ENCODE results near the gene OTUD3. TPM values are rescaled to one million over a fixed set of nuclear protein-coding genes. Genes with fewer than 3 reads are reported as not detected.

OTUD3 gene
- total and polyA plus RNA-seq, 9 of the 15 experiments (the other 6 are each of a cell fraction or from before 2014, with no cell fraction given) = 2.0 to 16.6 (median 11.0) TPM

GRCh38 chr1:19882111-19883071 lies at the start of gene OTUD3 (continued):
- TF ChIP-seq ZNF511 (CRISPR knock-in tag; IDR thresholded peaks at IDR 0.05) (peak; percentile 92), DMBX1 (CRISPR knock-in tag; IDR thresholded peaks at IDR 0.05; ENCODE audit: borderline replicate concordance) (no peak), YBX1 (IDR thresholded peaks at IDR 0.05) (no peak), RBM14 (IDR thresholded peaks at IDR 0.05; ENCODE audit: borderline replicate concordance, insufficient read depth, low read depth, low read length) (no peak), HMGN3 (IDR thresholded peaks at IDR 0.05; ENCODE audit: borderline replicate concordance, extremely low read depth, insufficient read length, low read depth, low read length) (peak; percentile 14), ZNF197 (CRISPR knock-in tag; IDR thresholded peaks at IDR 0.05; ENCODE audit: low read depth) (no peak), ZNF282 (CRISPR knock-in tag; IDR thresholded peaks at IDR 0.05) (no peak), ZNF277 (CRISPR knock-in tag; IDR thresholded peaks at IDR 0.05; ENCODE audit: borderline replicate concordance) (no peak), CBX5 (IDR thresholded peaks at IDR 0.05; ENCODE audit: borderline replicate concordance, low read depth) (no peak), MGA (IDR thresholded peaks at IDR 0.05) (peak; percentile 69), E2F1 (CRISPR knock-in tag; IDR thresholded peaks at IDR 0.05) (peak; percentile 89)
